Ectodermal cell (in vitro differentiated cells): Measurements from ENCODE around the gene SUPT7L.
"Not testable (repeated sequence)": the region's sequence is repeated elsewhere in the genome, so short reads cannot be mapped to it uniquely, and the experiment has no call there.

Experiments used
- H3K27ac ChIP-seq: 2 replicates; pipeline ENCODE4 v1.7.0; 2013; ENCODE audit warnings: mild to moderate bottlenecking, low read depth, low read length; ENCODE audit not compliant: insufficient read depth, poor library complexity, severe bottlenecking
- H3K27me3 ChIP-seq: 2 replicates; pipeline ENCODE4 v1.7.0; 2013; ENCODE audit warnings: mild to moderate bottlenecking, low read length; ENCODE audit not compliant: insufficient read depth, control insufficient read depth, poor library complexity, severe bottlenecking
- H3K36me3 ChIP-seq: one replicate; pipeline ENCODE4 v1.7.0; 2013; ENCODE audit warnings: low read length; ENCODE audit not compliant: control insufficient read depth, insufficient read depth
- H3K4me1 ChIP-seq: one replicate; pipeline ENCODE4 v1.7.0; 2013; ENCODE audit warnings: low read length; ENCODE audit not compliant: control insufficient read depth, insufficient read depth
- H3K4me3 ChIP-seq: 2 replicates; pipeline ENCODE4 v1.7.0; 2013; ENCODE audit warnings: low read depth, low read length, control low read depth; ENCODE audit not compliant: insufficient read depth
- H3K9me3 ChIP-seq: 2 replicates; pipeline ENCODE4 v1.7.0; 2013; ENCODE audit warnings: mild to moderate bottlenecking, low read length, moderate library complexity; ENCODE audit not compliant: control insufficient read depth
- WGBS, 2 experiments: methylation state at CpG; one replicate each; pipeline ENCODE4 v1.1.7; 2013; ENCODE audit warnings: missing lambda C conversion rate in 2 of 2; 5-methylcytosine and 5-hydroxymethylcytosine counted together

Gene SUPT7L

DNA sequence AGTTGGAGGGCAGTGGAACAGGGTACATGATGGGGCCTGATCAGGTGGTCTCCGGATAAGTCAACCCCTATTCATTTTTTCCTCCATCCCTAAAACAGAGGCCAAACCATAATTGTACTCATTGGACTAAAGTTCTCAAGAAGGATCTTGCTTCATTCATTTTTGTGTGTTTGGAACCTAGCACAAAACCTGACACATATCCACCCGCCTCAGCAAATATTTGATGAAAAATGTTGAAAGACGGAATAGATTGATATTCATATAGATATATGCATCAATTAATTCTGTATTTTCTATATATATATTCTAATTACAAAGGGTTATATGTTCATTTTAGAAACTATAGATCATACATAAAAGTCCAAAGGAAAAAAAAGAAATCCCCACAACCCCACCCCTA is 22.2 kb upstream of the SUPT7L start:
- Histone ChIP-seq H3K9me3 (no peaks in the 10 kb centered on the region), H3K27ac (no peak overlapping the region), H3K4me1 (no peaks in the 10 kb centered on the region), H3K36me3 (peaks cover 19% of the 10 kb centered on the region), H3K27me3 (no peaks in the 10 kb centered on the region), H3K4me3 (no peak overlapping the region)
- WGBS, 2 experiments = 90 to 100% methylated on average over 1 of the region's 3 CpGs

DNA sequence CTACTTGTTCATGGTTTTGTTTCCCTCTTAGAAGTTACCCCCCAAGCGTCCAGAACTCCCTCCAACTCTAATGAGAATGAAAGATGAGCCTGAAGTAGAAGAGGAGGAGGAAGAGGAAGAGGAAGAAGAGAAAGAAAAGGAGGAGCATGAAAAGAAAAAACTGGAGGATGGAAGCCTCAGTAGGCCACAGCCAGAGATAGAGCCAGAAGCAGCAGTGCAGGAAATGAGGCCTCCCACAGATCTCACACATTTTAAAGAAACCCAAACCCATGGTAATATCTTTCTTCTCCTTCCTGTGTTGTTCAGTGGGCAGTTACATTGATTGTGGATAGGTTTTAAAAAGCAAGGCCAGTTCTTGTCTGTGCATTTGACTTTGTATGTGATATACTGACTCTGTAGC is 21.6 kb upstream of the SUPT7L start:
- H3K4me3 ChIP-seq, H3K4me1 ChIP-seq, H3K27ac ChIP-seq, H3K9me3 ChIP-seq, H3K27me3 ChIP-seq: not testable (repeated sequence)
- H3K36me3 ChIP-seq = peaks cover 19% of the 10 kb centered on the region
- WGBS, 2 experiments = 100% methylated on average over 1 of the region's 1 CpG; no CpG with 5 or more reads in 1 of the 2 experiments

DNA sequence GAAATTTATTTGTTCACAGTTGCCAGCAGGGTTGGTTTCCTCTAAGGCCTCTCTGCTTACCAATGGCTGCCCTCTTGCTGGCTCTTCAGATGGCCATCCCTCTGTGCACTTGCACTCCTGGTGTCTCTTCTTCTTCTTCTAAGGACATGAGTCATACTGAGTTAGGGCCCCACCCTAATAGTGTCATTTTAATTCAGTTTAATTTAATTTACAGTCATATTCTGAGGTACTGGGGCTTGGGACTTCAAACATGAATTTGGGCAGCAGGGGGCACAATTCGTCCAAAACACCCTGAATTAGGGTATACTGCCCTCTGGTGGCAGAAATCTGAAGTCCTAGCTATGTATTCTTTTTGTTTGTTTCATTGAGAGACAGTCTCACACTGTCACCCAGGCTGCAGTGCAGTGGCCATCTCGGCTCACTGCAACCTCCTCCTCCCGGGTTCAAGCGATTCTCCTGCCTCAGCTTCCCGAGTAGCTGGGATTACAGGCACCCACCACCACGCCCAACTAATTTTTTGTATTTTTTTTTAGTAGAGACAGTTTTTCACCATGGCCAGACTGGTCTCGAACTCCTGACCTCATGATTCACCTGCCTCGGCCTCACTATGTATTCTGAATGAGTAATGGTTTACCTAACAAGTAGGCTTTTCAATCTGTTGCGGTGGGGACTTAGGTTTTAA is 20.1 kb upstream of the SUPT7L start:
- H3K4me1 ChIP-seq = no peaks in the 10 kb centered on the region
- H3K9me3 ChIP-seq = no peaks in the 10 kb centered on the region
- H3K36me3 ChIP-seq = peaks cover 19% of the 10 kb centered on the region
- H3K27me3 ChIP-seq = no peaks in the 10 kb centered on the region
- 42 to 47% methylated on average over 8 to 9 of the region's 9 CpGs for WGBS, 2 experiments
- no peak overlapping the region for H3K4me3 ChIP-seq
- peak overlapping the region; percentile 44 for H3K27ac ChIP-seq

DNA sequence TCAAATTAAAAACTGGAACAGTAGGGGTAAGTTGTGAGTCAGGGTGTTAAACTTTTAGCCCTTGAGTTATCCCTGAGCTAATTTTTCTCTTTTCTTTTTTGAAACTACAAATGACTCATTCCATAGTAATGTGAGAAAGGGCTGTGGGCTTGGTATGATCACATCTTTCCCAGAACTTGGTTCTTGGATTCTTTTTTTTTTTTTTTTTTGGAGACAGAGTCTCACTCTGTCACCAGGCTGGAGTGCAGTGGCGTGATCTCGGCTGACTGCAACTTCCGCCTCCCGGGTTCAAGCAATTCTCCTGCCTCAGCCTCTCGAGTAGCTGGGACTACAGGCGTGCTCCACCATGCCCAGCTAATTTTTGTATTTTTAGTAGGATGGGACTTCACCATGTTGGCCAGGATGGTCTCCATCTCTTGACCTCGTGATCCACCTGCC is 18.9 kb upstream of the SUPT7L start:
- not testable (repeated sequence) for H3K27me3 ChIP-seq, H3K4me3 ChIP-seq, H3K27ac ChIP-seq, H3K9me3 ChIP-seq, H3K4me1 ChIP-seq
- 92 to 94% methylated on average over 7 of the region's 7 CpGs for WGBS, 2 experiments
- peaks cover 23% of the 10 kb centered on the region for H3K36me3 ChIP-seq

DNA sequence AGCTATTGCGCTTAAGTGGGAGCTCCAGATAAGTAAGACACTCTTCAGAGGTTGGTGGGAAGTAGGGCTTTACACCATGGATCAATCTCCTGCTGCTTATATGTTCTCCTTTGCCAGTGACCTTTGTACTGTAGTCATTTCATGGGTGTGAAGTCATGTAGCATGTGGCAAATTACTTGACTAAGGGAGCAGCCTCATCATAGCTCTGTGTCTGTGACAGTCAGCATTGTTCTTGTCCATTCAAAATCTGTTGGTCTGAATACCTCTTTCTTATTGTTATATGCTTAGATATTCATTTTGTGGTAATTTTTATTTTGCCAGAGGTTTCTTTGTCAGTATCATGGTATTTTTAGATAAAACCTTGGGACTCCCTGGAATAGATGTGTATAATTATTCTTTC is 18.4 kb upstream of the SUPT7L start:
- peak overlapping the region; percentile 36 for H3K27ac ChIP-seq
- H3K4me3 ChIP-seq = no peak overlapping the region
- 88 to 91% methylated on average over 1 of the region's 1 CpG for WGBS, 2 experiments
- no peaks in the 10 kb centered on the region for H3K4me1 ChIP-seq
- H3K27me3 ChIP-seq = no peaks in the 10 kb centered on the region
- no peaks in the 10 kb centered on the region for H3K9me3 ChIP-seq
- peaks cover 27% of the 10 kb centered on the region for H3K36me3 ChIP-seq

- no peaks in the 10 kb centered on the region for H3K27me3 ChIP-seq
- H3K4me3 ChIP-seq = no peak overlapping the region
- no peak overlapping the region for H3K27ac ChIP-seq
- no peaks in the 10 kb centered on the region for H3K9me3 ChIP-seq
- peaks cover 21% of the 10 kb centered on the region for H3K36me3 ChIP-seq
- no peaks in the 10 kb centered on the region for H3K4me1 ChIP-seq
- WGBS, 2 experiments = 80 to 83% methylated on average over 2 of the region's 2 CpGs
Observed at GRCh38 chr2:27680571-27680970, 17.2 kb upstream of the SUPT7L start.

DNA sequence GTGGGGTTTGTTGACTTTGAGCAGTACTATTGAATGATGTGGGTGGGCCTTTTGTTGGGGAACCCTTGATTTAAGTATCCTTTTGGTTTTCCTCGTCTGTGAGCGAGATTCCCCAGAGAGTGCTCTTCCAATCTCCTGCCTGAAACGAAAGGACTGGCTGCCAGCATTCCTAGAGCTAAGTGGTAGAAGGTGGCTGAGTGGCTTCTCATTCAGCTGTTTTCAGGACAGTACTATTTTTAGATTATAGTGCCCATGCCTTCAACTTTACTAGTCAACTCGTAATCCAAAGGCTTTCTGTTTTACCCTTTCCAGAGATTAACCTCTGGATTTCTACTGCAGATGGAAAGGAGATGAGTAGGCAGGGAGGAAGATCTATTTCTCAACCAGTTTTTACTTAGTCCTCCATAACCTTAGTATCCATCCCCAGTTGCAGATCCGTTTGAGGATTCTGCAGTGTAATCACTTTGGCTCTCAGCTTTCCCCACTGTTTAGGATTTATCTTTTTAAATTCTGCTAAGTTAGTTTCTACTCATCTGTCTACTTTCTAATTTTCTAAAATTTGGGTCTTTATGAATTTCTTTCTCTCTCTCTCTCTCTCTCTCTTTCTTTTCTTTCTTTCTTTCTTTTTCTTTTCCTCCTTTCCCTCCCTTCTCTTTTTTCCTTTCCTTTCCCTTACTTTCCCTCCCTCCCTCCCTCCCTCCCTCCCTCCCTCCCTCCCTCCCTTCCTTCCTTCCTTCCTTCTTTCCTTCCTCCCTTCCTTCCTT is 9.5 kb upstream of the SUPT7L start:
- no peaks in the 10 kb centered on the region for H3K27me3 ChIP-seq
- H3K36me3 ChIP-seq = peaks cover 17% of the 10 kb centered on the region
- H3K9me3 ChIP-seq = no peaks in the 10 kb centered on the region
- 79 to 89% methylated on average over 4 to 5 of the region's 5 CpGs for WGBS, 2 experiments
- H3K4me1 ChIP-seq = no peaks in the 10 kb centered on the region
- H3K4me3 ChIP-seq = no peak overlapping the region
- no peak overlapping the region for H3K27ac ChIP-seq

DNA sequence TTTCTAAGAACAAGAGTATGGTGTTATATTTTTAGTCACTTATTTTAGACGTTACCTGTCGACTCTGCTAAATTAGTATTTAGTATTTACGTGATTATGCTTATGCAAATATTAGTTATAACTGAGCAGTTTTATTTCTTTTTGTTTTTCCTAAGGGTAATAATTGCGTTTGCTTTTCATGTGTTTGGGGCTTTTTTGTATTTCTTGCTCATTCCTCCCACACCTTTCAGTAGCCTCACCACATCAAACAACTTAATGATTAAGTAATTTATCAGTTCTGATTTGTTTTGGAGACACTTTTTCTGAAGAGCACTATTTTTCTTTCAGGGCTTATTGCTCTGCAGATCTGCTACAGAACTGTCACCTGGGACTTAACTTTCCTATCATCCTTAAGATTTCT is 7.8 kb upstream of the SUPT7L start:
- peaks cover 9% of the 10 kb centered on the region for H3K36me3 ChIP-seq
- WGBS, 2 experiments = 96 to 100% methylated on average over 3 of the region's 4 CpGs
- H3K4me3 ChIP-seq = no peak overlapping the region

DNA sequence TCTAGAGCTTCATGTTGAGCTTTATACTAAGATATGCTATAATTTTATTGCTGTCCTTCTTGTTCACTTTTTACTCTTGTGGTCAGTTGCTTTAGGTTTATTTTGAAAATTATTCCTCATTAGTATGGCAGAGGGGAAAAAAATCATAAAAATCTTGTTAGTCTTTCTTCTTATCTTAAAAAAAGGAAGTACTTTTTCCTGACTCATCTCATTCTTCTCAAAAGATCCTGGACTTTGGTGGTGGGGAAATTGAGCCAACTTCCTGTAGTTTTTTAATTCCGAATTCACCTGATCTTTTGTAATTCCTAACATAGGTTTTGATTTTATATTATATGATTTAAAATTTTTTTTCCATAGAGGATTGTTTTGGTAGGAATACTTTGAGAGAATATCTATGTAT is 4.0 kb upstream of the SUPT7L start:
- no peaks in the 10 kb centered on the region for H3K27me3 ChIP-seq
- no peak overlapping the region for H3K27ac ChIP-seq
- no peaks in the 10 kb centered on the region for H3K9me3 ChIP-seq
- no peak overlapping the region for H3K4me3 ChIP-seq
- H3K36me3 ChIP-seq = peaks cover 9% of the 10 kb centered on the region
- no peaks in the 10 kb centered on the region for H3K4me1 ChIP-seq
- WGBS, 2 experiments = no CpG with 5 or more reads among the region's 1 CpG

More for the DNA sequence above, 7.8 kb upstream of the SUPT7L start:
- H3K9me3 ChIP-seq = no peaks in the 10 kb centered on the region
- no peaks in the 10 kb centered on the region for H3K4me1 ChIP-seq
- H3K27me3 ChIP-seq = no peaks in the 10 kb centered on the region
- H3K27ac ChIP-seq = no peak overlapping the region

DNA sequence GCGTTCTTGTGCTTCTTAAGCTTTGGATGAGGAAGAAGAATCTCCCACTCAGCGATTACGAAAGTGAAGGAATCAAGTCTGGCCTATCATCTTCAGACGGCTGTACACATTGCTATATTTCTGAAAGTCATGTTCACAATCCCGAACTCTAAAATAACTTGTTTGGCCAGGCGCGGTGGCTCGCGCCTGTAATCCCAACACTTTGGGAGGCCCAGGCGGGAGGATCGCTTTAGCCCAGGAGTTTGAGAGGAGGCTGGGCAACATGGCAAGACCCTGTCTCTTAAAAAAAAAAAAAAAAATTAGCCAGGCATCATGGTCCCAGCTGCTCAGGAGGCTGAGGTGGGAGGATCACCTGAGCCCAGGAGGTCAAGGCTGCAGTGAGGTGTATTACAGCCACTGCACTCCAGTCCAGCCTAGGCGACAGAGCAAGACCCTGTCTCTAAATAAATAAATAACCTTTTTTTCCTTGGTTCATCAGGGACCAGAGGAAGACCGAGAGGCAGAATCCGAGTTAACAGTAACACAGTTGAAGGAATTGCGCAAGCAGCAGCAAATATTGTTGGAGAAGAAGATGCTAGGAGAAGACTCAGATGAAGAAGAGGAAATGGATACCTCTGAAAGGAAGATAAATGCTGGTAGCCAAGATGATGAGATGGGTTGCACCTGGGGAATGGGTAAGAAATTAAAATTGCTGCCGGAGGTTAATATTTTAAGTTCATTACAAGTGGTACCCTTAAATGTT is 1.4 kb upstream of the SUPT7L start:
- Histone ChIP-seq H3K36me3 (peaks cover 17% of the 10 kb centered on the region), H3K27ac (no peak overlapping the region)
- WGBS, 2 experiments = 90 to 93% methylated on average over 15 to 16 of the region's 16 CpGs

More for the DNA sequence above, 1.4 kb upstream of the SUPT7L start:
- Histone ChIP-seq H3K27me3 (no peaks in the 10 kb centered on the region), H3K9me3 (no peaks in the 10 kb centered on the region), H3K4me1 (no peaks in the 10 kb centered on the region), H3K4me3 (peak overlapping the region; percentile 96)
